Measurements from ENCODE around the gene PVALEF.

PVALEF gene

DNA sequence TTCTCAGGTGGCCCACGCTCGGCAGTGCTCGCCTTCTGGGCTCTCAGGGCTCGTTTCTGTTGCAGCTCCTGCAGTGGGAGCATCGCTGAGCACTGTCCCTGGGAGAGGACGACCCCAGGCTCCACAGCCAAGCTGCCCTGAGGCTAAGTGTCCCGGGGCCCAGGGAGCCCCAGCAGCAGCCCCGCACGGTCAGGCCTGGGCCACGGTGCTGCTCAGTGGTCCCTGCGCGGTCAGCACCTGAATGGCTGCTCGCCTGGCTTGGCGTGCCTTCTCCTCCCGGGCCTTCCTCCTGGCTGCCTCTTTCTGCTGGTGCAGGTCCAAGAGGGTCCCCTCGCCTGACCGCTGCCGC is 34.1 kb downstream of the PVALEF start:
- Histone ChIP-seq H3K9ac (ENCODE audit: low read length) (no peak overlapping the region), H4K91ac (ENCODE audit: low read length) (no peak overlapping the region), H3K27ac (ENCODE audit: low read length, poor library complexity, severe bottlenecking) (no peak overlapping the region), H2BK120ac (ENCODE audit: low read depth, low read length) (no peak overlapping the region), H3K79me1 (replicated peaks; ENCODE audit: low read length, poor library complexity, severe bottlenecking) (peaks cover 2% of the 10 kb centered on the region), H3K4me1 (ENCODE audit: control insufficient read depth, insufficient read depth, low read depth, low read length) (peaks cover 7% of the 10 kb centered on the region), H2BK15ac (ENCODE audit: low read depth, poor library complexity, severe bottlenecking) (no peak overlapping the region), H3K14ac (ENCODE audit: low read length in 2 of 2) (no peak overlapping the region), H2BK5ac (ENCODE audit: low read depth, low read length, poor library complexity, severe bottlenecking) (no peak overlapping the region), H3K9me3 (ENCODE audit: control insufficient read depth, low read length) (no peaks in the 10 kb centered on the region), H3K36me3 (ENCODE audit: control insufficient read depth in 1 of 2, insufficient read depth in 2 of 2, low read depth in 1 of 2, low read length in 2 of 2) (peaks cover 0 to 80% of the 10 kb centered on the region in 2 experiments), H3K23ac (ENCODE audit: low read length in 2 of 2) (no peak overlapping the region), H2AFZ (ENCODE audit: low read depth, low read length) (no peak overlapping the region), H4K8ac (ENCODE audit: low read length) (no peak overlapping the region), H3K4me2 (ENCODE audit: low read length, poor library complexity, severe bottlenecking) (no peak overlapping the region), H3K4me3 (ENCODE audit: insufficient read depth in 1 of 2, low read depth in 1 of 2, low read length in 2 of 2) (no peak overlapping the region), H2AK5ac (ENCODE audit: low read length, severe bottlenecking) (no peak overlapping the region), H3K18ac (ENCODE audit: low read depth in 1 of 2, low read length in 2 of 2) (no peak overlapping the region), H3K27me3 (ENCODE audit: control insufficient read depth in 1 of 2, insufficient read depth in 1 of 2, low read length in 2 of 2) (no peaks in the 10 kb centered on the region), H2BK12ac (ENCODE audit: low read length in 2 of 2) (no peak overlapping the region), H3K4ac (ENCODE audit: low read depth in 1 of 2, low read length in 2 of 2) (no peak overlapping the region)
- 96% methylated on average over 18 of the region's 18 CpGs for WGBS
- DNase-seq = no peak

GRCh38 chr17:81200201-81200600 is 34.9 kb downstream of the PVALEF start:
- Histone ChIP-seq H4K8ac (ENCODE audit: low read length) (no peak overlapping the region), H3K4me2 (ENCODE audit: low read length, poor library complexity, severe bottlenecking) (no peak overlapping the region), H3K4me3 (ENCODE audit: insufficient read depth in 1 of 2, low read depth in 1 of 2, low read length in 2 of 2) (no peak overlapping the region), H2BK15ac (ENCODE audit: low read depth, poor library complexity, severe bottlenecking) (no peak overlapping the region), H3K4me1 (ENCODE audit: control insufficient read depth, insufficient read depth, low read depth, low read length) (peaks cover 7% of the 10 kb centered on the region), H3K9ac (ENCODE audit: low read length) (no peak overlapping the region), H2AK5ac (ENCODE audit: low read length, severe bottlenecking) (no peak overlapping the region), H2BK120ac (ENCODE audit: low read depth, low read length) (no peak overlapping the region), H3K9me3 (ENCODE audit: control insufficient read depth, low read length) (no peaks in the 10 kb centered on the region), H3K23ac (ENCODE audit: low read length in 2 of 2) (no peak overlapping the region), H3K18ac (ENCODE audit: low read depth in 1 of 2, low read length in 2 of 2) (no peak overlapping the region), H2BK5ac (ENCODE audit: low read depth, low read length, poor library complexity, severe bottlenecking) (no peak overlapping the region), H3K27me3 (ENCODE audit: control insufficient read depth in 1 of 2, insufficient read depth in 1 of 2, low read length in 2 of 2) (no peaks in the 10 kb centered on the region), H3K36me3 (ENCODE audit: control insufficient read depth in 1 of 2, insufficient read depth in 2 of 2, low read depth in 1 of 2, low read length in 2 of 2) (peaks cover 0 to 76% of the 10 kb centered on the region in 2 experiments), H3K27ac (ENCODE audit: low read length, poor library complexity, severe bottlenecking) (no peak overlapping the region), H3K4ac (ENCODE audit: low read depth in 1 of 2, low read length in 2 of 2) (no peak overlapping the region), H2AFZ (ENCODE audit: low read depth, low read length) (no peak overlapping the region), H3K14ac (ENCODE audit: low read length in 2 of 2) (no peak overlapping the region), H3K79me1 (replicated peaks; ENCODE audit: low read length, poor library complexity, severe bottlenecking) (peaks cover 2% of the 10 kb centered on the region), H4K91ac (ENCODE audit: low read length) (no peak overlapping the region), H2BK12ac (ENCODE audit: low read length in 2 of 2) (no peak overlapping the region)
- no peak for DNase-seq
- WGBS = 98% methylated on average over 18 of the region's 18 CpGs

DNA sequence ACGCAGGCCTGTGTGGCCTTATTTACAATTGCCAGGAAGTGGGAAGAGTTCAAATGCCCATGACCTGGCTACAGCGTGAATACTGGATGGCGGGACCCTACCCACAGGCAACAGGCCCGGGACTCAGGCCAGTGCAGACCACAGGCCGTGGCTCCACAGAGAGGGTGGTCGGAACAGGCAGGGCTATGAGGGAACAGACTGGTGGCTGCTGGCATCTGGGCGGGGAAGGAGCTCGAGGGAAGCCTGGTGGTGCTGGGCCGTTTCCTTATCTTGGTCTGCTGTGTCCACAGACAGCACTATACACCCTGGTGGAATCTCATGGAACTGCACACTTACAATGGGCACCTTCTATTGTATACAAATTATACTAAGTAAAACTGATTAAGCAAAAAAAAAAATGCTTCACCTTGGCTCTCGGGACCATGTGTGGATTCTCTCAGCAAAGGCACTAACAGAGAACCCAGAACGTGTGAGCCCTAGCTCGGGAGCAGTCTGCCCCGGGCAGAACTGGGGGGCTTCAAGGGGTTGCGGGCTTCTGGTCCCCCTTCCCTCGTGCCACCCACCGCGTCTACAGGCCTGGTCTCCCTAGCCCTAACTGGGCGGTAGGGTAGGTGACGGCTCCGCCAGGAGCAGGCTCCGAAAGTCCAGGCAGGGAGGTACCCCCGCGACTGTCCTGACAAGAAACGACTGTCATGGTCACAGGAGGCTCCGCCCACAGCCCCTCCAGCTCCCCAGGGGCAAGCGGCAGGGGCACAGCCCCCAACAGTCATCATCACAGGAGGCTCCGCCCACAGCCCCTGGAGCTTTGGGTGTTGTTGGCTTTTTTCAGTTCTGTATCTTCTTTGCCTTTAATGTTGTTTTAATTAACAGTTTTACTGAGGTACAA is 35.6 kb downstream of the PVALEF start:
- Histone ChIP-seq H3K4me2 (ENCODE audit: low read length, poor library complexity, severe bottlenecking) (no peak overlapping the region), H3K14ac (ENCODE audit: low read length in 2 of 2) (no peak overlapping the region), H2BK12ac (ENCODE audit: low read length in 2 of 2) (peak overlapping the region in 1 of 2 experiments; percentile 60), H3K4me3 (ENCODE audit: insufficient read depth in 1 of 2, low read depth in 1 of 2, low read length in 2 of 2) (no peak overlapping the region), H3K23ac (ENCODE audit: low read length in 2 of 2) (no peak overlapping the region), H3K9me3 (ENCODE audit: control insufficient read depth, low read length) (no peaks in the 10 kb centered on the region), H3K9ac (ENCODE audit: low read length) (no peak overlapping the region), H3K4ac (ENCODE audit: low read depth in 1 of 2, low read length in 2 of 2) (no peak overlapping the region), H3K27me3 (ENCODE audit: control insufficient read depth in 1 of 2, insufficient read depth in 1 of 2, low read length in 2 of 2) (no peaks in the 10 kb centered on the region), H3K18ac (ENCODE audit: low read depth in 1 of 2, low read length in 2 of 2) (no peak overlapping the region), H4K8ac (ENCODE audit: low read length) (no peak overlapping the region), H3K4me1 (ENCODE audit: control insufficient read depth, insufficient read depth, low read depth, low read length) (peaks cover 7% of the 10 kb centered on the region), H2BK5ac (ENCODE audit: low read depth, low read length, poor library complexity, severe bottlenecking) (no peak overlapping the region), H2BK120ac (ENCODE audit: low read depth, low read length) (no peak overlapping the region), H3K36me3 (ENCODE audit: control insufficient read depth in 1 of 2, insufficient read depth in 2 of 2, low read depth in 1 of 2, low read length in 2 of 2) (peaks cover 0 to 69% of the 10 kb centered on the region in 2 experiments), H3K27ac (ENCODE audit: low read length, poor library complexity, severe bottlenecking) (no peak overlapping the region), H2AK5ac (ENCODE audit: low read length, severe bottlenecking) (no peak overlapping the region), H3K79me1 (replicated peaks; ENCODE audit: low read length, poor library complexity, severe bottlenecking) (peaks cover 2% of the 10 kb centered on the region), H2AFZ (ENCODE audit: low read depth, low read length) (peak overlapping the region; percentile 68), H4K91ac (ENCODE audit: low read length) (no peak overlapping the region), H2BK15ac (ENCODE audit: low read depth, poor library complexity, severe bottlenecking) (no peak overlapping the region)
- WGBS = 92% methylated on average over 24 of the region's 27 CpGs
- DNase-seq = peak; percentile 75

DNA sequence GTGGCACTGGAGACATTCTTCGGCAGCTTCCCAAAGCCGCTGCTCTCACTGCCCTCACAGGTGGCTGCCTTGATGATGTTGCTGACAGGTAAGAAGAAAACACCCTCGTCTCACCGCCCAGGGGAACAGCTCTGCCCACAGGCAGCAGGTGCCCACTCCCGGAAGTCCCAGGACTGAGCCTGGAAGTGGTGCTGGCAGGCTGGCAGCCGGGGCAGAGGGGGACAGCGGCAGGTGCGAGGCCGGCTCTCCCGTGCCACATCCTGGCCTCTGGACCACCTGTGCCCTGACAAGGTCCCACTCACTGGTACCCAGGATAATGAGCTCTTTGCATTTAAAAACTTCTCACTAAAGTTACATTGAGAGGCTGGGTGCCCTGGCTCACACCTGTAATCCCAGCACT is 37.0 kb downstream of the PVALEF start:
- Histone ChIP-seq H3K27me3 (ENCODE audit: control insufficient read depth in 1 of 2, insufficient read depth in 1 of 2, low read length in 2 of 2) (no peaks in the 10 kb centered on the region), H3K4me1 (ENCODE audit: control insufficient read depth, insufficient read depth, low read depth, low read length) (peaks cover 3% of the 10 kb centered on the region), H3K4ac (ENCODE audit: low read depth in 1 of 2, low read length in 2 of 2) (no peak overlapping the region), H3K9ac (ENCODE audit: low read length) (no peak overlapping the region), H3K23ac (ENCODE audit: low read length in 2 of 2) (no peak overlapping the region), H2BK15ac (ENCODE audit: low read depth, poor library complexity, severe bottlenecking) (no peak overlapping the region), H3K27ac (ENCODE audit: low read length, poor library complexity, severe bottlenecking) (no peak overlapping the region), H3K36me3 (ENCODE audit: control insufficient read depth in 1 of 2, insufficient read depth in 2 of 2, low read depth in 1 of 2, low read length in 2 of 2) (peaks cover 0 to 66% of the 10 kb centered on the region in 2 experiments), H3K79me1 (replicated peaks; ENCODE audit: low read length, poor library complexity, severe bottlenecking) (peaks cover 2% of the 10 kb centered on the region), H4K8ac (ENCODE audit: low read length) (no peak overlapping the region), H3K4me2 (ENCODE audit: low read length, poor library complexity, severe bottlenecking) (no peak overlapping the region), H2BK5ac (ENCODE audit: low read depth, low read length, poor library complexity, severe bottlenecking) (no peak overlapping the region), H3K14ac (ENCODE audit: low read length in 2 of 2) (no peak overlapping the region), H4K91ac (ENCODE audit: low read length) (no peak overlapping the region), H3K9me3 (ENCODE audit: control insufficient read depth, low read length) (no peaks in the 10 kb centered on the region), H3K18ac (ENCODE audit: low read depth in 1 of 2, low read length in 2 of 2) (no peak overlapping the region), H2BK120ac (ENCODE audit: low read depth, low read length) (no peak overlapping the region), H2BK12ac (ENCODE audit: low read length in 2 of 2) (no peak overlapping the region), H2AFZ (ENCODE audit: low read depth, low read length) (no peak overlapping the region), H2AK5ac (ENCODE audit: low read length, severe bottlenecking) (no peak overlapping the region), H3K4me3 (ENCODE audit: insufficient read depth in 1 of 2, low read depth in 1 of 2, low read length in 2 of 2) (no peak overlapping the region)
- DNase-seq = no peak
- 98% methylated on average over 10 of the region's 10 CpGs for WGBS

Measured in mesenchymal stem cell (in vitro differentiated cells and primary cell).